Measurements from ENCODE around the gene BAAT. TPM values are rescaled to one million over a fixed set of nuclear protein-coding genes. Genes with fewer than 3 reads are reported as not detected.
A peak's percentile ranks its signal among the peaks of the same experiment; 100 is the strongest.

Gene BAAT
- total RNA-seq, 4 donors from 2014 or later = not detected

DNA sequence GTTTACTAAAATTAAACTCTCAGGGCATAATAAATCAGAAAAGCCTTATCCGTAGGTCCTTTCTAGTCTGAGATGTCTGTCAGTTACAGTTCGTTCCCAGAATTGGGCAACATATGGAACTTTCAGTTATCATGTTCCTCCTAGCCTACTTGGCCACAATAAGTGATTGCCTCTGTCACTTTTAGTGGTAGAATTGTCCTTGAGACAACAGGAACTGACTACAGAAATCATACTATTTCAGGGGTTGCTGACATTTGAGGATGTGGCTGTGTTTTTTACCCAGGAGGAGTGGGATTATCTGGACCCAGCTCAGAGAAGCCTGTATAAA lies 14.8 kb upstream of the BAAT start:
- H3K9me3 ChIP-seq = no peaks in the 10 kb centered on the region
- H3K4me3 ChIP-seq (replicated peaks in 1 of 3) = peak overlapping the region; percentile 58 to 74 (median 59)
- H3K27me3 ChIP-seq = no peaks in the 10 kb centered on the region
- H3K4me1 ChIP-seq = peaks cover 14 to 22% of the 10 kb centered on the region in 2 donors
- H3K36me3 ChIP-seq = peaks cover 36 to 43% of the 10 kb centered on the region in 2 donors
- DNase-seq = no peak
- TF ChIP-seq POLR2A (IDR thresholded peaks at IDR 0.05) = no peak
- TF ChIP-seq, protein P1, sequence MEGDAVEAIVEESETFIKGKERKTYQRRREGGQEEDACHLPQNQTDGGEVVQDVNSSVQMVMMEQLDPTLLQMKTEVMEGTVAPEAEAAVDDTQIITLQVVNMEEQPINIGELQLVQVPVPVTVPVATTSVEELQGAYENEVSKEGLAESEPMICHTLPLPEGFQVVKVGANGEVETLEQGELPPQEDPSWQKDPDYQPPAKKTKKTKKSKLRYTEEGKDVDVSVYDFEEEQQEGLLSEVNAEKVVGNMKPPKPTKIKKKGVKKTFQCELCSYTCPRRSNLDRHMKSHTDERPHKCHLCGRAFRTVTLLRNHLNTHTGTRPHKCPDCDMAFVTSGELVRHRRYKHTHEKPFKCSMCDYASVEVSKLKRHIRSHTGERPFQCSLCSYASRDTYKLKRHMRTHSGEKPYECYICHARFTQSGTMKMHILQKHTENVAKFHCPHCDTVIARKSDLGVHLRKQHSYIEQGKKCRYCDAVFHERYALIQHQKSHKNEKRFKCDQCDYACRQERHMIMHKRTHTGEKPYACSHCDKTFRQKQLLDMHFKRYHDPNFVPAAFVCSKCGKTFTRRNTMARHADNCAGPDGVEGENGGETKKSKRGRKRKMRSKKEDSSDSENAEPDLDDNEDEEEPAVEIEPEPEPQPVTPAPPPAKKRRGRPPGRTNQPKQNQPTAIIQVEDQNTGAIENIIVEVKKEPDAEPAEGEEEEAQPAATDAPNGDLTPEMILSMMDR (IDR thresholded peaks at IDR 0.05) = no peak
- peak overlapping the region in 1 of 3 donors; percentile 86 for H3K27ac ChIP-seq
- intact Hi-C loops (cut with DNase I) = no loop called here
- WGBS, 2 donors = 37 to 56% methylated on average over 2 of the region's 2 CpGs

DNA sequence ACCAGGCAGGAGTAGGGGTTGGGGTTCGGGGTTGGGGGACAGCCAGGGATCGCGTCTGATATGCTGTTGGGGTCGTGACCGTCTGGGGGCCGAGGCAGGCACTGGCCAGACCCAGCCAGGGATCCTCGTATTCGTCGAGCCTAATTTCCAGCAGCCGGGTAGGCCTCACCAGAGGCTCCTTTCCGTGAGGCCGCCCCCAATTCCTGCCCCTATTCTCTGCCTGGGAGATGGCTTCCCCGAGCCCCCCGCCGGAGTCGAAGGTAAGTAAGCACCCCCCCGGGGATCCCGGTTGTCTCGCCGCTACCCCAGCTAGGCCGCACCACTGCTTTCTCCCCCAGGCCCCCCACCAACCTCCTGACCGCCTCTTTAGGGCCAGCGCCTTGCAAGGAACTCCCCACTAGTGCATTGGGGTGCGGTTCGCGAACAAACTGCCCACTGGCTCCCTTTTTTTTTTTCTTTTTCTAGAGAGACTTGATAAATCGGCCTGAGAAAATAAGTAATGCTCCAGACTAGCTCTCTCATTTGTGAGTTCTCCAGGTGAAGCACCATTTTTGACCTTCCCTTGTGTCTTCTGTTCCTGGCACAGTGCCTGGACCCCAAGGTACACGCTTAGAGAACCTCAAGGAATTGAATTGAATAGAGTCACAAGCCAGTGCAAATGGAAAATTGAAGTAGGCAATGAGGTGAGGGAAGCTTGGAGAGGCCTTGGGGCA lies 14.3 kb upstream of the BAAT start:
- intact Hi-C loops (cut with DNase I) = no loop called here
- Histone ChIP-seq H3K27me3 (no peaks in the 10 kb centered on the region), H3K36me3 (peaks cover 32 to 39% of the 10 kb centered on the region in 2 donors), H3K27ac (peak overlapping the region; percentile 21 to 86 (median 80)), H3K4me3 (replicated peaks in 1 of 3) (peak overlapping the region; percentile 58 to 74 (median 59)), H3K4me1 (peaks cover 14 to 22% of the 10 kb centered on the region in 2 donors), H3K9me3 (no peaks in the 10 kb centered on the region)
- WGBS, 2 donors = 0% methylated on average over 9 to 28 of the region's 28 CpGs
- TF ChIP-seq, protein P1 (IDR thresholded peaks at IDR 0.05) = no peak
- TF ChIP-seq POLR2A (IDR thresholded peaks at IDR 0.05) = no peak
- peak; percentile 37 to 41 for DNase-seq

DNA sequence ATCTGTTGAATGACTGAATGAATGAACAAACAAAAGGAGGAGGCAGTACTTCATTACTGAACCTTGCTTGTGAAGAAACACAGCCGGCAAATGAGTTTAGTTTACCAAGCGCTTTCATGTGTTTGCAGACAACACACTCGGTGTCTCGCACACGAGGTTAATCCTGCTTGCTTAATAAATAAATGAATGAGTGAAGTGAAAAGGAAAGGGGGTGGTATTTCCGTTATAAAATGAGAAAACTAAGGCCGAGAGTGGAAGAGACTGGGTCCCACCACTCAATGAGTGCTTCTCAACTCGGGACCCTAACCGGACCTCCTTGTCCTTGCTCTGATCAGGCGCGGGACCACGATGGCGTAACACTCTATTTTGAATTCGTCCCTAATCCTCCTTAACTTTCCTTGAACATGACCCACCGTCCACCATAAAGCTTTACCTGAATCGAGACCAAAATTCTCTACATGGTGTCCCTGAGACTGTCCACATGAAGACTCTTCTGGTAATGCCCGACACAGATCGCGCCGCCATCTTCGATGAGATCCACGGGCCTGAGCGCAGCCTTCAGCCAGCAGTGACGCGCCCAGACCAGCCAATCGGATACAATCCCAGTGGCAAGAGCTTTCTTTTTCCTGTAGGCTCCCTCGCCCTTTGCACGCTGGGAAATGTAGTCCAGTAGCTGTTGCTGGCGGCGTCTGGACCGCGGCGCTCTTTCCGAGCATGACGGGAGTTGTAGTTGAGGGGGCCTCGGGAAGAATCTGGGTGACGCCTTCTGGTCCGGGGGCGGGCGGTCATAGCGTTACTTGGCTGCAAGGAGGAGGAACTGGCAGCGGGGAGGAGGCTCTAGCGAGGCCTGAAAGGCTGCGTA lies 13.5 kb upstream of the BAAT start, which contains the start of the genes MRPL50 and ZNF189:
Gene MRPL50 (minus strand): TSS at position 551 of the 862 bp plus-strand sequence. CDS start 26 bp downstream, at position 525.
Gene ZNF189 (plus strand): TSS at position 784 of the 862 bp plus-strand sequence. CDS start 306 bp downstream, outside the sequence.
- TF ChIP-seq POLR2A (IDR thresholded peaks at IDR 0.05) = peak in 1 of 2 donors; percentile 93
- TF ChIP-seq, protein P1 (IDR thresholded peaks at IDR 0.05) = no peak
- peak; percentile 99 for DNase-seq
- Histone ChIP-seq H3K4me1 (peaks cover 14 to 22% of the 10 kb centered on the region in 2 donors), H3K4me3 (replicated peaks in 1 of 3) (peak within 1 kb of the TSS; percentile 59 to 77 (median 74)), H3K36me3 (peaks cover 24 to 31% of the 10 kb centered on the region in 2 donors), H3K27me3 (no peaks in the 10 kb centered on the region), H3K27ac (peak within 1 kb of the TSS; percentile 72 to 86 (median 80)), H3K9me3 (no peaks in the 10 kb centered on the region)
- 0 to 1% methylated on average over 42 to 44 of the region's 44 CpGs for WGBS, 2 donors
- intact Hi-C loops (cut with DNase I) = no loop called here

DNA sequence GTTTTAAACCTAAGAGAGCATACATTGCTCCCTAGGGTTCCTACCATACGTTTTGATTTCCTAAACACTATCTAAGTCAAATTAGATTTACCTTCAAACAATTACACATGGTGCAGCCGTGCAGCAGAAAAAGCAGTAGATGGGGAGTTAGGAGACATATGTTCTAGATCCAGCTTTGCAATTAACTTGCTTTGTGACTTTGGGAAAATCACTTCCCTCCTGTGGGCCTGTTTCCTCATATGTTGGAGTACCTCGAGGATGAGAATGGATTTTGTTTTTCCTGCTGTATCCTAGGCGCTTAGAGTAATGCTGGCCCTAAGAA lies 12.9 kb upstream of the BAAT start:
- intact Hi-C loops (cut with DNase I) = no loop called here
- Histone ChIP-seq H3K27ac (peak overlapping the region in 2 of 3 donors; percentile 72 to 86), H3K4me3 (replicated peaks in 1 of 3) (peak overlapping the region; percentile 41 to 77 (median 74)), H3K9me3 (no peaks in the 10 kb centered on the region), H3K4me1 (peaks cover 14 to 22% of the 10 kb centered on the region in 2 donors), H3K27me3 (no peaks in the 10 kb centered on the region), H3K36me3 (peaks cover 19 to 25% of the 10 kb centered on the region in 2 donors)
- no peak for DNase-seq
- TF ChIP-seq, protein P1 (IDR thresholded peaks at IDR 0.05) = no peak
- 4 to 11% methylated on average over 4 of the region's 4 CpGs for WGBS, 2 donors

Data from thyroid gland (tissue), 4 donors.